SK-N-SH treated with all-trans-retinoic acid at 6 μM for 48 hours (cell line): ENCODE measurements around the gene PHF21B.

Experiments used
- ATAC-seq: fragments of 200-7000 bp; cut with Tn5 transposase; 3 replicates; pipeline ENCODE4 v1.9.1; 2020; ENCODE audit warnings: mild to moderate bottlenecking, moderate library complexity
- ARNTL ChIP-seq: fragments of 450-650 bp; formaldehyde crosslinking; IDR thresholded peaks from 2 replicates; pipeline ENCODE4 v1.5.0; 2020; ENCODE audit warnings: low read depth, mild to moderate bottlenecking, moderate library complexity, borderline replicate concordance
- BACH2 ChIP-seq: fragments of 250-450 bp; sonication (Bioruptor Pico); IDR thresholded peaks from 2 replicates; pipeline ENCODE4 v1.9.0; 2021; ENCODE audit warnings: mild to moderate bottlenecking, borderline replicate concordance
- CREB5 ChIP-seq: fragments of 250-450 bp; sonication (Bioruptor Pico); IDR thresholded peaks from 2 replicates; pipeline ENCODE4 v1.5.1; 2020; ENCODE audit warnings: low read depth, mild to moderate bottlenecking, moderate library complexity
- CSDC2 ChIP-seq: fragments of 250-450 bp; sonication (Bioruptor Pico); IDR thresholded peaks from 2 replicates; pipeline ENCODE4 v1.5.0; 2020; ENCODE audit warnings: mild to moderate bottlenecking, moderate library complexity
- CSRNP3 ChIP-seq: fragments of 250-450 bp; sonication (Bioruptor Pico); IDR thresholded peaks from 2 replicates; pipeline ENCODE4 v1.5.1; 2021; ENCODE audit warnings: mild to moderate bottlenecking, moderate library complexity
- ESRRG ChIP-seq: fragments of 250-450 bp; sonication (Bioruptor Pico); IDR thresholded peaks from 2 replicates; pipeline ENCODE4 v1.6.1; 2021; ENCODE audit warnings: mild to moderate bottlenecking
- GLIS3 ChIP-seq: fragments of 250-450 bp; sonication (Bioruptor Pico); IDR thresholded peaks from 2 replicates; pipeline ENCODE4 v1.5.0; 2020; ENCODE audit warnings: mild to moderate bottlenecking, moderate library complexity
- ISL1 ChIP-seq: fragments of 250-450 bp; sonication (Bioruptor Pico); IDR thresholded peaks from 2 replicates; pipeline ENCODE4 v2.1.2; 2022; ENCODE audit warnings: mild to moderate bottlenecking, moderate library complexity
- OSR1 ChIP-seq: fragments of 250-450 bp; sonication (Bioruptor Pico); IDR thresholded peaks from 2 replicates; pipeline ENCODE4 v1.8.0; 2022; ENCODE audit warnings: moderate library complexity, mild to moderate bottlenecking, inconsistent platforms
- PATZ1 ChIP-seq: fragments of 250-450 bp; sonication (Bioruptor Pico); IDR thresholded peaks from 2 replicates; pipeline ENCODE4 v1.8.0; 2020; ENCODE audit warnings: mild to moderate bottlenecking, moderate library complexity, borderline replicate concordance
- POU6F1 ChIP-seq: fragments of 250-450 bp; sonication (Bioruptor Pico); IDR thresholded peaks from 2 replicates; pipeline ENCODE4 v1.8.0; 2021; ENCODE audit warnings: low read depth, mild to moderate bottlenecking, moderate library complexity, borderline replicate concordance
- PPARA ChIP-seq: fragments of 250-450 bp; sonication (Bioruptor Pico); IDR thresholded peaks from 2 replicates; pipeline ENCODE4 v1.5.0; 2020; ENCODE audit warnings: mild to moderate bottlenecking, borderline replicate concordance
- RARB ChIP-seq: fragments of 250-450 bp; sonication (Bioruptor Pico); IDR thresholded peaks from 2 replicates; pipeline ENCODE4 v1.8.0; 2021; ENCODE audit warnings: mild to moderate bottlenecking, moderate library complexity
- SNAI2 ChIP-seq: fragments of 250-450 bp; sonication (Bioruptor Pico); IDR thresholded peaks from 2 replicates; pipeline ENCODE4 v1.5.0; 2020; ENCODE audit warnings: mild to moderate bottlenecking, moderate library complexity
- TCF4 ChIP-seq: fragments of 250-450 bp; sonication (Bioruptor Pico); IDR thresholded peaks from 2 replicates; pipeline ENCODE4 v1.8.0; 2021; ENCODE audit warnings: mild to moderate bottlenecking, moderate library complexity, borderline replicate concordance
- TOX ChIP-seq: fragments of 250-450 bp; sonication (Bioruptor Pico); IDR thresholded peaks from 2 replicates; pipeline ENCODE4 v1.8.0; 2021; ENCODE audit warnings: mild to moderate bottlenecking, moderate library complexity, borderline replicate concordance
- TSHZ2 ChIP-seq: fragments of 250-450 bp; sonication (Bioruptor Pico); IDR thresholded peaks from 2 replicates; pipeline ENCODE4 v1.5.0; 2020; ENCODE audit warnings: mild to moderate bottlenecking, moderate library complexity
- ZC3H10 ChIP-seq: fragments of 250-450 bp; sonication (Bioruptor Pico); IDR thresholded peaks from 2 replicates; pipeline ENCODE4 v1.5.1; 2021; ENCODE audit warnings: mild to moderate bottlenecking, moderate library complexity
- ZFP3 ChIP-seq: fragments of 250-450 bp; sonication (Bioruptor Pico); IDR thresholded peaks from 2 replicates; pipeline ENCODE4 v1.5.0; 2020; ENCODE audit warnings: mild to moderate bottlenecking, moderate library complexity
- ZFP30 ChIP-seq: fragments of 450-650 bp; formaldehyde crosslinking; IDR thresholded peaks from 2 replicates; pipeline ENCODE4 v1.5.0; 2022; ENCODE audit warnings: mild to moderate bottlenecking, moderate library complexity
- ZNF565 ChIP-seq: fragments of 450-650 bp; formaldehyde crosslinking; conservative IDR thresholded peaks from 2 replicates; pipeline ENCODE4 v1.5.0; 2020; ENCODE audit warnings: low read depth, mild to moderate bottlenecking, moderate library complexity
- ZNF70 ChIP-seq: fragments of 450-650 bp; formaldehyde crosslinking; IDR thresholded peaks from 2 replicates; pipeline ENCODE4 v1.5.0; 2020; ENCODE audit warnings: mild to moderate bottlenecking, moderate library complexity
- ZNF8 ChIP-seq: fragments of 450-650 bp; formaldehyde crosslinking; IDR thresholded peaks from 2 replicates; pipeline ENCODE4 v1.5.0; 2020; ENCODE audit warnings: mild to moderate bottlenecking, moderate library complexity

Gene PHF21B

GRCh38 chr22:44939451-44939850, 70.4 kb downstream of the PHF21B start:
- no peak for ATAC-seq
- no peak for TF ChIP-seq CSDC2 (CRISPR knock-in tag)
- TF ChIP-seq CREB5 (CRISPR knock-in tag): no peak
- no peak for TF ChIP-seq TCF4 (CRISPR knock-in tag)
- TF ChIP-seq ZFP3 (CRISPR knock-in tag): no peak
- TF ChIP-seq OSR1 (CRISPR knock-in tag): no peak
- no peak for TF ChIP-seq ZNF70 (CRISPR knock-in tag)
- no peak for TF ChIP-seq PPARA (CRISPR knock-in tag)
- TF ChIP-seq TSHZ2: no peak
- no peak for TF ChIP-seq BACH2 (CRISPR knock-in tag)
- no peak for TF ChIP-seq ISL1
- TF ChIP-seq ARNTL (CRISPR knock-in tag): no peak
- TF ChIP-seq GLIS3 (CRISPR knock-in tag): no peak
- no peak for TF ChIP-seq POU6F1 (CRISPR knock-in tag)
- no peak for TF ChIP-seq CSRNP3 (CRISPR knock-in tag)
- no peak for TF ChIP-seq ZNF8 (CRISPR knock-in tag)
- no peak for TF ChIP-seq TOX (CRISPR knock-in tag)
- TF ChIP-seq SNAI2 (CRISPR knock-in tag): no peak

GRCh38 chr22:44938886-44939285, 70.9 kb downstream of the PHF21B start:
- ATAC-seq: no peak

GRCh38 chr22:44937216-44937615, 72.6 kb downstream of the PHF21B start:
- no peak for ATAC-seq
- TF ChIP-seq GLIS3 (CRISPR knock-in tag) (no peak), ESRRG (CRISPR knock-in tag) (no peak), PATZ1 (no peak), TSHZ2 (no peak), ISL1 (no peak), ARNTL (CRISPR knock-in tag) (no peak)

More at GRCh38 chr22:44938886-44939285, 70.9 kb downstream of the PHF21B start:
- TF ChIP-seq ZNF565 (CRISPR knock-in tag) (no peak), ZC3H10 (no peak), ZFP3 (CRISPR knock-in tag) (no peak), POU6F1 (CRISPR knock-in tag) (no peak), RARB (CRISPR knock-in tag) (no peak), GLIS3 (CRISPR knock-in tag) (no peak), ZFP30 (CRISPR knock-in tag) (no peak), ISL1 (no peak), PPARA (CRISPR knock-in tag) (no peak), TOX (CRISPR knock-in tag) (no peak), ARNTL (CRISPR knock-in tag) (no peak)
